GM15510 (cell line): ENCODE results near the gene FBXL12.
A peak's percentile ranks its signal among the peaks of the same experiment; 100 is the strongest.

Experiments used
- POLR2A ChIP-seq: IDR thresholded peaks from 3 replicates; pipeline ENCODE4 v1.6.1; 2011; ENCODE audit warnings: borderline replicate concordance; ENCODE audit not compliant: insufficient read length; ENCODE audit errors: extremely low read depth

FBXL12 gene

GRCh38 chr19:9808855-9809824 is 9.7 kb downstream of the FBXL12 start:
- TF ChIP-seq POLR2A, result no peak

GRCh38 chr19:9806803-9807202 is 12.1 kb downstream of the FBXL12 start:
- TF ChIP-seq POLR2A, result no peak

GRCh38 chr19:9801976-9802375 is 16.9 kb downstream of the FBXL12 start:
- no peak for TF ChIP-seq POLR2A

GRCh38 chr19:9799162-9799561 is 19.7 kb downstream of the FBXL12 start:
- no peak for TF ChIP-seq POLR2A

- TF ChIP-seq POLR2A, result no peak
Measured at GRCh38 chr19:9797871-9798270, 21.0 kb downstream of the FBXL12 start.

GRCh38 chr19:9796113-9796773 is 22.6 kb downstream of the FBXL12 start:
- TF ChIP-seq POLR2A, result no peak

GRCh38 chr19:9793071-9793591 is 25.7 kb downstream of the FBXL12 start:
- no peak for TF ChIP-seq POLR2A

- TF ChIP-seq POLR2A, result no peak
Measured at GRCh38 chr19:9792206-9793070, 26.4 kb downstream of the FBXL12 start.

- TF ChIP-seq POLR2A, result no peak
Measured at GRCh38 chr19:9791552-9792205, 27.2 kb downstream of the FBXL12 start.

- TF ChIP-seq POLR2A, result no peak
Measured at GRCh38 chr19:9789066-9789465, 29.8 kb downstream of the FBXL12 start.

- no peak for TF ChIP-seq POLR2A
Measured at GRCh38 chr19:9786819-9787218, 32.1 kb downstream of the FBXL12 start.

GRCh38 chr19:9786342-9786741 is 32.5 kb downstream of the FBXL12 start:
- TF ChIP-seq POLR2A, result no peak

GRCh38 chr19:9785367-9786331 is 33.2 kb downstream of the FBXL12 start:
- peak; percentile 62 for TF ChIP-seq POLR2A
